Thyroid gland (tissue), 4 donors: Measurements from ENCODE around the gene CLEC2A. TPM values are rescaled to one million over a fixed set of nuclear protein-coding genes. Genes with fewer than 3 reads are reported as not detected.

Experiments used
- DNase-seq, 2 donors: peaks; one replicate each; pipeline ENCODE4 v3.0.0-alpha.2; 2019
- H3K27ac ChIP-seq, 3 donors: fragments of 200-600 bp; sonication (generic); 1 replicate in 2 of 3; 2 replicates in 1 of 3; pipeline ENCODE4 v1.5.1; 2016 to 2019; ENCODE audit warnings: mild to moderate bottlenecking in 1 of 3, moderate library complexity in 1 of 3
- H3K27me3 ChIP-seq: fragments of 200-600 bp; sonication (generic); one replicate; pipeline ENCODE4 v1.5.1; 2019
- H3K36me3 ChIP-seq, 2 donors: fragments of 200-600 bp; sonication (generic); one replicate each; pipeline ENCODE4 v1.5.1; 2016 to 2019
- H3K4me1 ChIP-seq, 2 donors: fragments of 200-600 bp; sonication (generic); one replicate each; pipeline ENCODE4 v1.5.1; 2017 to 2019
- H3K4me3 ChIP-seq, 3 donors: fragments of 200-600 bp; sonication (generic); replicated peaks in 1 of 3; 1 replicate in 2 of 3; 2 replicates in 1 of 3; pipeline ENCODE4 v1.5.1; 2016; ENCODE audit warnings: mild to moderate bottlenecking in 1 of 3
- H3K9me3 ChIP-seq: fragments of 200-600 bp; sonication (generic); one replicate; pipeline ENCODE4 v1.5.1; 2017
- POLR2A ChIP-seq, 2 donors: fragments of 450-650 bp; IDR thresholded peaks; one replicate each; pipeline ENCODE4 v1.6.1; 2017; ENCODE audit warnings: antibody characterized with exemption in 2 of 2, mild to moderate bottlenecking in 2 of 2, moderate library complexity in 1 of 2
- WGBS, 2 donors: methylation state at CpG; one replicate each; pipeline ENCODE4 v1.1.5; 2017; 5-methylcytosine and 5-hydroxymethylcytosine counted together
- intact Hi-C: fragments of 100-400 bp; cut with DNase I; formaldehyde crosslinking; loops from one replicate; pipeline ENCODE4 v1.15.1; 2023
- total RNA-seq, 4 donors: library from RNA; depleted of rRNA; stranded (reverse); fragments of >200 nt; gene quantifications; one replicate each; pipeline ENCODE4 v1.2.3, GENCODE V29; 2016
- TF ChIP-seq, protein P1 (sequence below), 6 experiments: fragments of 200-600 bp in 3 of 6; fragments of 450-650 bp in 3 of 6; sonication (generic) in 3 of 6; IDR thresholded peaks; one replicate each; pipeline ENCODE4 v1.5.1; 2016 to 2019; ENCODE audit warnings: antibody characterized with exemption in 6 of 6, mild to moderate bottlenecking in 2 of 6, inconsistent platforms in 1 of 6, moderate library complexity in 1 of 6

CLEC2A gene
- total RNA-seq, 4 donors from 2014 or later, result not detected

DNA sequence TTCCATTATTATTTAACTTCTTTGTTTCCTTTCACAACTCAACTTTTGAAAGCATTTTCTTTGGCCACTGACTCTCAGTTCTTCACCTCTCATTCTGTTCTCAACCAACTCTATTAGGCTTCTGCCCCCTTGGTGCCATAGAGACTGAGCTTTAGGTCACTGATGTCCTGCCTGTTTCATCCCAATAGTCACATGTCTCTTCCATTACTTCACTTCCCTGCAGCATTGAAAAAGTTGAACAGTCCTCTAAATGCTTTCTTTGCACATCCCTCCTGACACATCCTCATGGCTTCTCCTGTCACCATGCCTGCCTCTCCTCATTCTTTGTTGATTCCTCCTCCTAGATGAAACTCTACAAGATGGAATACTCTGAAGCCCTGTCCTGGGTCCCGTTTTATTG lies 41.8 kb upstream of the CLEC2A start:
- WGBS, 2 donors, result 74 to 75% methylated on average over 1 of the region's 1 CpG

DNA sequence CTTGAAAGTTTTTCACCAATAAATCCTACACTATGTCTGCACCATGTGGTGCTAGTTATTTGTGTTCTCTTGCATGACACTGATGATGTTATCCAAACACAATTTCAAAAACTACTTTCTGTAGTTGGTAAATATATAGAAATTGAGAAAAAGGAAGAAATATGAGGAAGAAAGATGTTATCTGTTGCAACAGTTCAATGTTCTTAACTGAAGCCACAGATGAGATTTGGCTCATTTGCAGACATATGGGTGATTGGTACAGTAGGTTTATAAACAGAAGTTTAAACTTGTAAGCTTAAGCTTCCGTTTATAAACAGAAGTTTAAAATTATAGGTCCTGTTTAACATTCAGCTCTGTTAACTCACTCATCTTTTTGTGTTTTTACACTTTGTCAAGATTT lies 39.0 kb upstream of the CLEC2A start, which contains the start of gene CLEC12A:
Gene CLEC12A, plus strand, starts transcription at position 229 of the 400 bp plus-strand sequence. CDS start 188 bp downstream, outside the sequence.
- Histone ChIP-seq H3K9me3 (no peaks in the 10 kb centered on the region), H3K4me1 (no peaks in the 10 kb centered on the region), H3K27ac (no peak within 1 kb of the TSS), H3K27me3 (no peaks in the 10 kb centered on the region), H3K4me3 (no peak within 1 kb of the TSS), H3K36me3 (no peaks in the 10 kb centered on the region)
- TF ChIP-seq, protein P1, sequence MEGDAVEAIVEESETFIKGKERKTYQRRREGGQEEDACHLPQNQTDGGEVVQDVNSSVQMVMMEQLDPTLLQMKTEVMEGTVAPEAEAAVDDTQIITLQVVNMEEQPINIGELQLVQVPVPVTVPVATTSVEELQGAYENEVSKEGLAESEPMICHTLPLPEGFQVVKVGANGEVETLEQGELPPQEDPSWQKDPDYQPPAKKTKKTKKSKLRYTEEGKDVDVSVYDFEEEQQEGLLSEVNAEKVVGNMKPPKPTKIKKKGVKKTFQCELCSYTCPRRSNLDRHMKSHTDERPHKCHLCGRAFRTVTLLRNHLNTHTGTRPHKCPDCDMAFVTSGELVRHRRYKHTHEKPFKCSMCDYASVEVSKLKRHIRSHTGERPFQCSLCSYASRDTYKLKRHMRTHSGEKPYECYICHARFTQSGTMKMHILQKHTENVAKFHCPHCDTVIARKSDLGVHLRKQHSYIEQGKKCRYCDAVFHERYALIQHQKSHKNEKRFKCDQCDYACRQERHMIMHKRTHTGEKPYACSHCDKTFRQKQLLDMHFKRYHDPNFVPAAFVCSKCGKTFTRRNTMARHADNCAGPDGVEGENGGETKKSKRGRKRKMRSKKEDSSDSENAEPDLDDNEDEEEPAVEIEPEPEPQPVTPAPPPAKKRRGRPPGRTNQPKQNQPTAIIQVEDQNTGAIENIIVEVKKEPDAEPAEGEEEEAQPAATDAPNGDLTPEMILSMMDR (IDR thresholded peaks at IDR 0.05), result no peak
- intact Hi-C loops, result no loop called here
- 82 to 86% methylated on average over 1 of the region's 1 CpG for WGBS, 2 donors
- DNase-seq, result no peak

More for the DNA sequence above, 41.8 kb upstream of the CLEC2A start:
- H3K36me3 ChIP-seq, result no peaks in the 10 kb centered on the region
- intact Hi-C loops, result no loop called here
- H3K27ac ChIP-seq, result no peak overlapping the region
- no peaks in the 10 kb centered on the region for H3K9me3 ChIP-seq
- no peaks in the 10 kb centered on the region for H3K27me3 ChIP-seq
- TF ChIP-seq, protein P1 (IDR thresholded peaks at IDR 0.05), result no peak
- TF ChIP-seq POLR2A (IDR thresholded peaks at IDR 0.05), result no peak
- no peaks in the 10 kb centered on the region for H3K4me1 ChIP-seq
- no peak overlapping the region for H3K4me3 ChIP-seq
- no peak for DNase-seq

DNA sequence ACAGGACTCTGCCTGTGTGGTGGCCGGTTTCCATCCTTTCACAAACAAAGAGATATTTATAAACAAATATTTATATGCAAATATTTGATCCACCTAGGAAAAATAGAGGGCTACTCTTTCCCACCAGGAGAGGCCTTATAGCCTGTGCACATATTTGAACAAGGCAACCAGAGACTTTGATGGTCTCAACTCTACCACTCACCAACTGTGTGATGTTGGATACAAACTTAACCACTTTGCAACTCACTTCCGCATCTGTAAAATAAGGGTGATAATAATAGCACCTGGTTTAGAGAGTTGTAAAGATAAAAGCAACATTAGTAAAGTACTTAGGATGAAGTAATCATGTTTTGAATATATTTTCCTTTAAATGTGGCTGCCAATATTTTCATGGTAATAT lies 37.5 kb upstream of the CLEC2A start:
- intact Hi-C loops, result no loop called here
- H3K9me3 ChIP-seq, result no peaks in the 10 kb centered on the region

DNA sequence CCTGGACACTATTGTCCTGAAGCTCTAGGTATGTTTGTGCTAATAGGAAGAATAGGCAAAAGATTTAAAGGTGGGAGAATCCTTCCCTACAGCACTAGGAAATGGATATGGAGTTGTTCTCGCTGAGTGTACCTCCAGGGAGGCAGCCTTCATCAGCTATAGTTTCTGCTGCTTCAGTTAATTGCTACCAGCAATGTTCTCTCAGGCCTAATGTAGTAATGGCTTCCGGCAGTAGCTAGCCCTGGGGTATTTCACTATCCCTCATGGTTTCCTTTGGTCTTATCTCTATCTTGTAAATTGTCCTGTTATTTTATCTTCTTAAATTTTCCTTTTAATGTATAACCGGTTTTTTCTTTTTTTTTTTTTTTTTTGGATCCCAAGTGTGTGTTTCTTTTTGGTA lies 29.7 kb upstream of the CLEC2A start:
- H3K9me3 ChIP-seq, result no peaks in the 10 kb centered on the region
- no peaks in the 10 kb centered on the region for H3K27me3 ChIP-seq
- no peaks in the 10 kb centered on the region for H3K36me3 ChIP-seq
- WGBS, 2 donors, result 76 to 78% methylated on average over 3 of the region's 3 CpGs
- no peaks in the 10 kb centered on the region for H3K4me1 ChIP-seq
- intact Hi-C loops, result no loop called here
- no peak overlapping the region for H3K4me3 ChIP-seq
- no peak overlapping the region for H3K27ac ChIP-seq
- no peak for TF ChIP-seq POLR2A (IDR thresholded peaks at IDR 0.05)
- TF ChIP-seq, protein P1 (IDR thresholded peaks at IDR 0.05), result no peak
- DNase-seq, result no peak

More for the DNA sequence above, 37.5 kb upstream of the CLEC2A start:
- 62 to 66% methylated on average over 2 of the region's 2 CpGs for WGBS, 2 donors
- Histone ChIP-seq H3K36me3 (no peaks in the 10 kb centered on the region), H3K4me3 (no peak overlapping the region), H3K27ac (no peak overlapping the region), H3K4me1 (no peaks in the 10 kb centered on the region), H3K27me3 (no peaks in the 10 kb centered on the region)
- no peak for DNase-seq
- TF ChIP-seq POLR2A (IDR thresholded peaks at IDR 0.05), result no peak
- TF ChIP-seq, protein P1 (IDR thresholded peaks at IDR 0.05), result no peak

DNA sequence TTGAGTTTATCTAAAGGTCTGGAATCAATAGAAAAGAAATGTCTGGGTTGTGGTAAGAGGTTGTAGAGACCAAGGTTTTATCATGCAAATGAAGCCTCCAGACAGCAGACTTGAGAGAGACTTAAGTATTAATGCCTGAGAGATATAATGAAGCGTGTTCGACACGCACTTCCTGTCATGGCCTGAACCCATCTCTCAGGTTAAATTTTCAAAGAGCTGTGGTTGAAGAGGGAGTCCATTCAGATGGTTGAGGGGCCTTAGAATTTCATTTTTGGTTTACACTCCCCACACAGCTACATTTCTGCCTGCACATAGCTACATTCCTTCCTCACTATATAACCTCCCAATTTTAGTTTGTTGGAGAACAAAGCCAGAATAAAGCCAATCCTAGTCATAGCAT lies 28.9 kb upstream of the CLEC2A start:
- intact Hi-C loops, result no loop called here
- Histone ChIP-seq H3K4me1 (no peaks in the 10 kb centered on the region), H3K4me3 (no peak overlapping the region), H3K9me3 (no peaks in the 10 kb centered on the region), H3K36me3 (no peaks in the 10 kb centered on the region), H3K27ac (no peak overlapping the region), H3K27me3 (no peaks in the 10 kb centered on the region)
- DNase-seq, result no peak
- 89 to 93% methylated on average over 3 of the region's 3 CpGs for WGBS, 2 donors
- TF ChIP-seq, protein P1 (IDR thresholded peaks at IDR 0.05), result no peak
- no peak for TF ChIP-seq POLR2A (IDR thresholded peaks at IDR 0.05)
